Ovary (tissue), 3 donors: Measurements from ENCODE around the gene TWIST1.

Experiments used
- CTCF ChIP-seq, 3 donors: fragments of 450-650 bp in 2 of 3; fragments of 200-600 bp in 1 of 3; IDR thresholded peaks; one replicate each; pipeline versions ENCODE4 v1.5.1 to v1.8.0; 2016 to 2022; ENCODE audit warnings: antibody characterized with exemption in 3 of 3, mild to moderate bottlenecking in 1 of 3
- EP300 ChIP-seq: sonication (generic); formaldehyde crosslinking; IDR thresholded peaks from one replicate; pipeline ENCODE4 v1.6.1; 2017; ENCODE audit warnings: antibody characterized with exemption
- POLR2A ChIP-seq: fragments of 450-650 bp; IDR thresholded peaks from one replicate; pipeline ENCODE4 v1.6.1; 2017; ENCODE audit warnings: antibody characterized with exemption, mild to moderate bottlenecking, moderate library complexity
- donor health status: DM: no; HTN: no; CAD: no.

- TF ChIP-seq CTCF (IDR thresholded peaks at IDR 0.05) (no peak), EP300 (no peak), POLR2A (no peak)
Observed at GRCh38 chr7:19113002-19113350, 4.5 kb downstream of the TWIST1 start.
